Spinal cord (tissue), 10 donors: ENCODE data around the gene SLC35B2. TPM values are rescaled to one million over a fixed set of nuclear protein-coding genes. Genes with fewer than 3 reads are reported as not detected.

Source experiments
- DNase-seq, 6 donors: peaks; one replicate each; pipeline versions ENCODE4 v3.0.0 to v3.0.0-alpha.2; 2013 to 2015; ENCODE audit warnings: low spot score in 6 of 6, low read depth in 4 of 6
- H3K27ac ChIP-seq: one replicate; pipeline ENCODE4 v1.5.1; 2013; ENCODE audit warnings: low read depth, low read length, control low read depth
- H3K27me3 ChIP-seq: one replicate; pipeline ENCODE4 v1.6.1; 2013; ENCODE audit warnings: low read length; ENCODE audit not compliant: control insufficient read depth, insufficient read depth
- H3K36me3 ChIP-seq: one replicate; pipeline ENCODE4 v1.6.1; 2013; ENCODE audit warnings: low read length; ENCODE audit not compliant: control insufficient read depth, insufficient read depth
- H3K4me1 ChIP-seq: one replicate; pipeline ENCODE4 v1.6.1; 2013; ENCODE audit warnings: low read length; ENCODE audit not compliant: control insufficient read depth, insufficient read depth
- H3K4me3 ChIP-seq: one replicate; pipeline ENCODE4 v1.5.1; 2013; ENCODE audit warnings: low read depth, low read length, control low read depth
- H3K9me3 ChIP-seq: one replicate; pipeline ENCODE4 v1.6.1; 2013; ENCODE audit warnings: low read length; ENCODE audit not compliant: control insufficient read depth, insufficient read depth
- WGBS: methylation state at CpG from one replicate; pipeline ENCODE4 v1.1.5; 2013; ENCODE audit warnings: missing lambda C conversion rate; ENCODE audit not compliant: insufficient coverage; 5-methylcytosine and 5-hydroxymethylcytosine counted together
- polyA plus RNA-seq, 2 donors: library from polyadenylated mRNA; unstranded; fragments of 120-200 nt; gene quantifications; one replicate each; pipeline ENCODE4 v1.2.1, GENCODE V29; 2013; ENCODE audit not compliant: insufficient read length in 2 of 2
- small RNA-seq: library from RNA; depleted of rRNA; stranded (forward); fragments of <200 nt; gene quantifications from one replicate; pipeline ENCODE3, GENCODE V24; 2014; ENCODE audit warnings: low replicate concordance
- total RNA-seq, 2 donors: library from RNA; depleted of rRNA in 1 of 2; stranded (reverse); fragments of 120-200 nt in 1 of 2; fragments of >200 nt in 1 of 2; gene quantifications; one replicate each; pipeline versions ENCODE4 v1.2.3 to v1.2.4, GENCODE V29; 2013 to 2014
- donor health status: healthy.

Gene SLC35B2
- total and polyA plus RNA-seq, 4 donors: 39.3 to 63.7 (median 58.5) TPM

DNA sequence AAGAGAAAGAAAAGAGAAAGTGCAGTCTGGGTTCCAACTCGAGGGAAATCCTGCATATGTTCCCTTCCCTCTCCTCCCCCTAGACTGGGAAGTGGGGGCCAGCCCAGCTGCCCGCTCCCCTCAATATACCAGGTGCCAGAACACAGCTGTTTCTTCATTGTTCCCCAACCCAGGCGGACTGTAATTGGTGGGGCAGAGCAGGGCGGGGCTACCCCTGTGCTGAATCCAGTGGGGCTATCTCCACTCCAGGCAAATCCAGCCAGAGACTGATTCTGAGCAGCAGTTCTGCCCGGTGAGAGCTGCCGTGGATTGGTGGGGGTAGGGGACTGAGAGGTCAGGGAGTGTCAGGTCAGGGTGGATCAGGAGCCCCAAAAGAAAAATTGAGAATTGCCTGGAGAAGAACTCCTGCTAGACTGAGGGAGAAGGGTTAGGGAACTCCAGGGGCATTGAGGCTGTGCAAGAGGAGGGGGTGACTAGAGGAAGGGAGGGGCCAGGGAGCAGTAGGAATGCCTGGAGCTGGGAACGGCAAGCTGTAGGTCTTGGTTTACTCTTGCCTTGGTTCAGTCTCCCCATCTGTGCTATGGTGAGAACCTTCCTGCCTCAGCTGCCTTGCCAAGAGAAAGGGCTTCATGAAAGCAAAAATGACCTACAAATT lies 40.5 kb downstream of the SLC35B2 start, which contains the start of gene MYMX:
MYMX (plus strand) TSS at position 250 of the 655 bp plus-strand sequence. CDS start 546 bp downstream, outside the sequence.
- WGBS: 12% methylated on average over 5 of the region's 7 CpGs
- Histone ChIP-seq H3K36me3 (no peaks in the 10 kb centered on the region), H3K27ac (peak within 1 kb of the TSS; percentile 10), H3K4me3 (no peak within 1 kb of the TSS), H3K9me3 (no peaks in the 10 kb centered on the region), H3K27me3 (peaks cover 7% of the 10 kb centered on the region), H3K4me1 (peaks cover 43% of the 10 kb centered on the region)
- peak in 2 of 6 donors; percentile 15 to 48 for DNase-seq

DNA sequence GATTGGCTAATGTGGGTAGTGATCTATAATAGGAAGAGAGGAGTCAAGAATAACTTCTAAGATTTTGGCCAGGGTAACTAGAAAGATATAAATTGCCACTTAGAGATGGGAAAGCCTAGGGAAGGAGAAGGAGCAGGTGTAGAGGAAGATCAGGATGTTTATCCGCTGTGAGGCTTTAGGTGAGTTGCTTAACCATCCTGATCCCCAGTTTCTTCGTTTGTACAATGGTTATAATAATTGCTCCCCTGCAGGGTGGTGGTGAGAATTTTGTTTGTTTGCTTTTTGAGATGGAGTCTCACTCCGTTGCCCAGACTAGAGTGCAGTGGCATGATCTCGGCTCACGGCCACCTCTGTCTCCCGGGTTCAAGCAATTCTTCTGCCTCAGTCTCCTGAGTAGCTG lies 43.0 kb downstream of the SLC35B2 start:
- Histone ChIP-seq H3K4me3 (no peak overlapping the region), H3K27me3 (peaks cover 4% of the 10 kb centered on the region), H3K9me3 (no peaks in the 10 kb centered on the region), H3K4me1 (peaks cover 27% of the 10 kb centered on the region), H3K36me3 (no peaks in the 10 kb centered on the region), H3K27ac (no peak overlapping the region)
- no peak for DNase-seq
- WGBS: 96% methylated on average over 5 of the region's 6 CpGs

DNA sequence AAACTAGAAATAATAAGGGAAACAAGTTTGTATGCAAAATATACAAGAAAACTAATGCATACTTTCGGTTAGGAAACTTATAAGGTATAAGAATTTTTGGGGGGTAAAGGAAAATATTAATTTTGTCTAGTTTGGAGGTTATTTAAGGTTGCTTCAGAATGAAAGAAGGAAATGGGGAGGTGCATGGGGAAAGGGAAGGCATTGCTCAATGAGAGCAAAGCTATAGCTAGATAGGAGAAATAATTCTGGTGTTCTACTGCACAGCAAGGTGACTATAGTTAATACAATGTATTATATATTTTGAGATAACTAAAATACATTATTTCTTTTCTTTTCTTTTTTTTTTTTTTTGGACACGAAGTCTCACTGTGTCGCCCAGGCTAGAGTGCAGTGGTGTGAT lies 46.0 kb downstream of the SLC35B2 start:
- no peak overlapping the region for H3K4me3 ChIP-seq

DNA sequence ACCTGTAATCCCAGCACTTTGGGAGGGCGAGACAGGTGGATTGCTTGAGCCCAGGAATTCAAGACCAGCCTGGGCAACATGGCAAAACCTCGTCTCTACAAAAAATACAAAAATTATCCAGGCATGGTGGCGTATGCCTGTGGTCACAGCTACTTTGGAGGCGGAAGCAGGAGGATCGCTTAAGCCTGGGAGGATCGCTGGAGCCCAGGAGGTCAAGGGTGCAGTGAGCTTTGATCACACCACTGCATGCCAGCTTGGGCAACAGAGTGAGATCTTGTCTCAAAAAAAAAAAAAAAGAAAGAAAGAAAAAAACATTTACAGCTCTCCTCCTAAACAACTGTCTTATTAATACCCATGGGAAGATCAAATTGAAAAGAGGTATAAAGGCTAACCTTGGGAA lies 49.4 kb downstream of the SLC35B2 start:
- Histone ChIP-seq H3K4me3 (no peak overlapping the region), H3K4me1 (no peaks in the 10 kb centered on the region), H3K9me3 (no peaks in the 10 kb centered on the region), H3K27ac (no peak overlapping the region), H3K27me3 (no peaks in the 10 kb centered on the region), H3K36me3 (no peaks in the 10 kb centered on the region)
- WGBS: 82% methylated on average over 5 of the region's 6 CpGs
- no peak for DNase-seq

More for the DNA sequence above, 46.0 kb downstream of the SLC35B2 start:
- H3K27me3 ChIP-seq: no peaks in the 10 kb centered on the region
- DNase-seq: no peak
- no peak overlapping the region for H3K27ac ChIP-seq
- no peaks in the 10 kb centered on the region for H3K4me1 ChIP-seq
- WGBS: 100% methylated on average over 2 of the region's 3 CpGs
- no peaks in the 10 kb centered on the region for H3K36me3 ChIP-seq
- no peaks in the 10 kb centered on the region for H3K9me3 ChIP-seq

Small RNA genes within 50 kb of the gene (small RNA-seq; reads per million reads assigned to genes)
- gene RN7SL811P: not detected

Other genes starting within 250 kb of the SLC35B2 start
- gene MRPL14, start 130.1 kb downstream of the SLC35B2 start, total RNA-seq: 10 to 100 TPM; 32.1 to 53.1 TPM
- gene MRPL14, start 130.1 kb downstream of the SLC35B2 start, polyA plus RNA-seq: 10 to 100 TPM; 34.6 to 38.3 TPM
- 10 to 100 TPM; 29.2 to 41.6 TPM for gene TMEM63B, start 130.0 kb downstream of the SLC35B2 start, total RNA-seq
- gene TMEM63B, start 130.0 kb downstream of the SLC35B2 start, polyA plus RNA-seq: 100 to 1,000 TPM in 1 of 2 donors, 10 to 100 TPM in 1; 92.3 to 104 TPM
- gene CAPN11, start 98.7 kb downstream of the SLC35B2 start, total RNA-seq: under 1 TPM; 0.17 to 0.20 TPM
- gene CAPN11, start 98.7 kb downstream of the SLC35B2 start, polyA plus RNA-seq: under 1 TPM in 1 of 2 donors, not detected in 1; 0.17 TPM
- under 1 TPM in 1 of 2 donors, not detected in 1; 0.22 TPM for gene MYMX, start 40.6 kb downstream of the SLC35B2 start, total RNA-seq
- not detected for gene MYMX, start 40.6 kb downstream of the SLC35B2 start, polyA plus RNA-seq
- gene SLC29A1, start 33.9 kb downstream of the SLC35B2 start, total RNA-seq: 10 to 100 TPM; 16.1 to 17.5 TPM
- gene SLC29A1, start 33.9 kb downstream of the SLC35B2 start, polyA plus RNA-seq: 10 to 100 TPM; 37.0 to 51.8 TPM
- gene HSP90AB1, start 10.4 kb downstream of the SLC35B2 start, total RNA-seq: 100 to 1,000 TPM; 484 to 875 TPM
- 100 to 1,000 TPM; 793 to 863 TPM for gene HSP90AB1, start 10.4 kb downstream of the SLC35B2 start, polyA plus RNA-seq
- 10 to 100 TPM in 1 of 2 donors, 1 to 10 TPM in 1; 3.5 to 10.9 TPM for gene NFKBIE, start 8.0 kb upstream of the SLC35B2 start, total RNA-seq
- gene NFKBIE, start 8.0 kb upstream of the SLC35B2 start, polyA plus RNA-seq: 10 to 100 TPM; 15.0 to 15.8 TPM
- 10 to 100 TPM in 1 of 2 donors, 1 to 10 TPM in 1; 9.3 to 18.0 TPM for gene TMEM151B, start 12.9 kb upstream of the SLC35B2 start, total RNA-seq
- gene TMEM151B, start 12.9 kb upstream of the SLC35B2 start, polyA plus RNA-seq: 10 to 100 TPM; 51.1 to 53.1 TPM
- gene AARS2, start 55.8 kb upstream of the SLC35B2 start, total RNA-seq: 10 to 100 TPM; 11.5 to 18.3 TPM
- gene AARS2, start 55.8 kb upstream of the SLC35B2 start, polyA plus RNA-seq: 10 to 100 TPM; 13.0 to 17.2 TPM
- gene SPATS1, start 85.1 kb upstream of the SLC35B2 start, total RNA-seq: under 1 TPM; 0.30 to 0.88 TPM
- gene SPATS1, start 85.1 kb upstream of the SLC35B2 start, polyA plus RNA-seq: under 1 TPM; 0.51 to 0.57 TPM
- 10 to 100 TPM; 28.0 to 31.8 TPM for gene CDC5L, start 130.2 kb upstream of the SLC35B2 start, total RNA-seq
- 10 to 100 TPM; 22.2 to 29.3 TPM for gene CDC5L, start 130.2 kb upstream of the SLC35B2 start, polyA plus RNA-seq